GM10266 (cell line): ENCODE measurements around the gene PELI2.

Experiments
- DNase-seq: peaks from one replicate; pipeline ENCODE4 v3.0.0; 2012; ENCODE audit errors: extremely low spot score
- TF ChIP-seq, protein P1 (sequence below): IDR thresholded peaks from 2 replicates; pipeline ENCODE4 v1.5.1; 2012; ENCODE audit warnings: mild to moderate bottlenecking, low read depth; ENCODE audit not compliant: control insufficient read depth, insufficient read depth; ENCODE audit errors: missing control alignments

The PELI2 gene

DNA sequence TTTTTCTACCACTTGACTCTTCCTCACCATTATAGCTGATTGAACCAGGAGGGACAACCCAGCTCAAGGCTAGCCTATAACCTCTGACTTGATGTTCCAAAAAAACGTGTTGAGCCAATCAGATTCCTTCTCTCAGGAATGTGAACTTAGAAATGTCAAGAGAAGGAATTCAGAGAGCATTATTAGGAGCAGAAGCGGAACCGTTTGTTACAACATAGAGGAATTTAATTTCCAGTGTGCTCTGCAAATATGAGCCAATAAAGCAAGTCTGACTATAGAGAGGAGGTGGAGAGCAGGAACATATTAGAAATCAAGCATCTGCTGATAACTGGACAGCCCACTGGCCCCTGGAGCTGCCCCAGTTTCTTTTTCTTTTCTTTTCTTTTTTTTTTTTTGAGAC, 15.3 kb upstream of the PELI2 start:
- TF ChIP-seq, protein P1, sequence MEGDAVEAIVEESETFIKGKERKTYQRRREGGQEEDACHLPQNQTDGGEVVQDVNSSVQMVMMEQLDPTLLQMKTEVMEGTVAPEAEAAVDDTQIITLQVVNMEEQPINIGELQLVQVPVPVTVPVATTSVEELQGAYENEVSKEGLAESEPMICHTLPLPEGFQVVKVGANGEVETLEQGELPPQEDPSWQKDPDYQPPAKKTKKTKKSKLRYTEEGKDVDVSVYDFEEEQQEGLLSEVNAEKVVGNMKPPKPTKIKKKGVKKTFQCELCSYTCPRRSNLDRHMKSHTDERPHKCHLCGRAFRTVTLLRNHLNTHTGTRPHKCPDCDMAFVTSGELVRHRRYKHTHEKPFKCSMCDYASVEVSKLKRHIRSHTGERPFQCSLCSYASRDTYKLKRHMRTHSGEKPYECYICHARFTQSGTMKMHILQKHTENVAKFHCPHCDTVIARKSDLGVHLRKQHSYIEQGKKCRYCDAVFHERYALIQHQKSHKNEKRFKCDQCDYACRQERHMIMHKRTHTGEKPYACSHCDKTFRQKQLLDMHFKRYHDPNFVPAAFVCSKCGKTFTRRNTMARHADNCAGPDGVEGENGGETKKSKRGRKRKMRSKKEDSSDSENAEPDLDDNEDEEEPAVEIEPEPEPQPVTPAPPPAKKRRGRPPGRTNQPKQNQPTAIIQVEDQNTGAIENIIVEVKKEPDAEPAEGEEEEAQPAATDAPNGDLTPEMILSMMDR: no peak

GRCh38 chr14:56107615-56108014, 10.6 kb upstream of the PELI2 start:
- no peak for DNase-seq
- TF ChIP-seq, protein P1: no peak

More for the DNA sequence above, 15.3 kb upstream of the PELI2 start:
- no peak for DNase-seq

- DNase-seq: no peak
- TF ChIP-seq, protein P1: no peak
These were observed 10.2 kb upstream of the PELI2 start for GRCh38 chr14:56108057-56108456.

DNA sequence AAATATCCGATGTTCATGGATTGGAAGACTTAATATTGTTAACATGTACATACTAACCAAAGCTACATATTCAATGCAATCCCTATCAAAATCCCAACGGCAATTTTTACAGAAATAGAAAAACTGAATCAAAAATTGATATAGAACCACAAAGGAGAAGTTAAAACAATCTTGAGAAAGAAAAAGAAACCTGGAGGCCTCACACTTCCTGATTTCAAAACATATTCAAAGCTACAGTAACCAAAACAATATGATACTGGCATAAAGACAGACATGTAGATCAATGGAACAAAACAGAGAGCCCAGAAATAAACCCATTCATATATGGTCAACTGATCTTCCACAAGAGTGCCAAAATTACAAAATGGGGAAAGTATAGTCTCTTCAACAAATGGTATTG, 5.4 kb upstream of the PELI2 start:
- TF ChIP-seq, protein P1: no peak
- no peak for DNase-seq

GRCh38 chr14:56115334-56115870, 2.8 kb upstream of the PELI2 start:
- TF ChIP-seq, protein P1: no peak
- no peak for DNase-seq

- DNase-seq: no peak
- TF ChIP-seq, protein P1: no peak
These were observed 2.0 kb upstream of the PELI2 start for GRCh38 chr14:56115976-56116893.
